Esophagus mucosa (tissue), 1 donor: ENCODE data around the gene SDK1. TPM values are rescaled to one million over a fixed set of nuclear protein-coding genes. Genes with fewer than 3 reads are reported as not detected.
"Not testable (repeated sequence)": the region's sequence is repeated elsewhere in the genome, so short reads cannot be mapped to it uniquely, and the experiment has no call there.

Source experiments
- ATAC-seq: fragments of 200-7000 bp; cut with Tn5 transposase; one replicate; pipeline ENCODE4 v1.9.1; 2020
- total RNA-seq: library from RNA; stranded (reverse); gene quantifications from one replicate; pipeline ENCODE4 v1.2.4, GENCODE V29; 2023
- donor health status: DM: yes; HTN: yes; CAD: no.

Gene SDK1
- total RNA-seq, 1 donor from 2014 or later, result 1.0 TPM

DNA sequence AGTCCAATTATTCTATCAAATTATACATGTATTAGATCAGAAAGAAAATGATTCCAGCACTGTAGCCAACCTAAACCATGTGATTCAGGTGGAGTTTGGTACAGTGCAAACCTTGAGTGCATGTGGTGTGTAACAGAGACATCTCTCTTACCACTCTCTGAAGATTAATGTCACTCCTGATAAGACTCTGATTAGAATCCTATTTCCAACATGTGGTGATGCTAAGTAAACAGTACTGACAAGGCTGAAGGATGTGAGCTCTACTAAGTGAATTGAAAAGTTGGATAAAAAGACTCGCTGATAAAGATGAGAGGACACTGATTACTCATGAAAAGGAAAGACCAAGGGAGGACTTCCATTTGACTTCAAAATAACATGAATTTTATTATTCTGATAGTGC lies 232.0 kb downstream of the SDK1 start:
- no peak for ATAC-seq

DNA sequence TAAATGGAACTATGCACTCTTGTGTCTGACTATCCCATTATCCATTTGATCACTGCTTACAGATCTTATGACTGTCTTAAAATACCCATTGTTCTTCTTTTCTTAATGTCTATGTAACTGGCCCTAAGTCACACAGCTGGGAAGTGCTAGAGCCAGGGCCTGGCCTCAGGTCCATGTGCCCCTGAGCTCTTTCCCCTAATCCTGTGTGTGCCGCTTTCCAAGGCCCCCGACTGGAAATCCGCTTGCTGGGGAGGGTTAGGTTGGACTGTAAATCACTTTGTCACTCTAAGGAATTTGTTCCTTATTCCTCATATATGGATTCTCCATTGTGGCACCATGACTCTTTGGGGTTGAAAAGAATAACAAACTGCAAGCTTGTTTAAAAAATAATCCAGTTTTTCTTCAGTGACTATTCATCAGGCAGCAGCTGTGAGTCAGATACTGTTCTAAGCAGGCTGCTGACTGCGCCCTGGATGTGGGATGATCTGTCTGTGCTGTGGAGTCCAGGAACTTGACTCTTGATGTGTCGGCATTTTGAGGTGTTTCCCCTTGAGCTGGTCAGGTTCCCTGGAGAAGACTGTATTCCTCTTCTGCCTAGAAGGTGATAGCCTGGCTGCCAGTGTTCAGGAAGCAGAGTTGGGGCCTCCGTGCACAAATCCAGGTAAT lies 236.3 kb downstream of the SDK1 start:
- peak; percentile 61 for ATAC-seq

DNA sequence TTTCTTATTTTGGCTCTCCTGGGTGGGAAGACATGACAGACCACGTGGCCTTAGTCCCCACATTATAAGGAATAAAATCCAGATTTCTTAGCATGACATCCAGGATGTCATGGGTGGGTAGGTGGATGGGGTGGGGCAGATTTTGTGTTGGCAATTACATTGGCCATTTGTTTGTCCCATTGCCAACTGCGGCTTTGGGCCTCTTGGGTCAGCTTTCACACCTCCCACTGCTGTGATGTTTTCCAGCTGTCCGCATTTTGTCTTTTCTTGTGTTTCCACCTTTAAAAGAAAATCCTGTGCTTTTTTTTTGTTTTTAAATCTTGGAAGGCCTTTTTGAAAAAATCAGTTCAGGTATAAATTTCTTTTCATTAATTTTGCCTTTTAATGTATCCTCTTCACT lies 237.0 kb downstream of the SDK1 start:
- ATAC-seq, result no peak

DNA sequence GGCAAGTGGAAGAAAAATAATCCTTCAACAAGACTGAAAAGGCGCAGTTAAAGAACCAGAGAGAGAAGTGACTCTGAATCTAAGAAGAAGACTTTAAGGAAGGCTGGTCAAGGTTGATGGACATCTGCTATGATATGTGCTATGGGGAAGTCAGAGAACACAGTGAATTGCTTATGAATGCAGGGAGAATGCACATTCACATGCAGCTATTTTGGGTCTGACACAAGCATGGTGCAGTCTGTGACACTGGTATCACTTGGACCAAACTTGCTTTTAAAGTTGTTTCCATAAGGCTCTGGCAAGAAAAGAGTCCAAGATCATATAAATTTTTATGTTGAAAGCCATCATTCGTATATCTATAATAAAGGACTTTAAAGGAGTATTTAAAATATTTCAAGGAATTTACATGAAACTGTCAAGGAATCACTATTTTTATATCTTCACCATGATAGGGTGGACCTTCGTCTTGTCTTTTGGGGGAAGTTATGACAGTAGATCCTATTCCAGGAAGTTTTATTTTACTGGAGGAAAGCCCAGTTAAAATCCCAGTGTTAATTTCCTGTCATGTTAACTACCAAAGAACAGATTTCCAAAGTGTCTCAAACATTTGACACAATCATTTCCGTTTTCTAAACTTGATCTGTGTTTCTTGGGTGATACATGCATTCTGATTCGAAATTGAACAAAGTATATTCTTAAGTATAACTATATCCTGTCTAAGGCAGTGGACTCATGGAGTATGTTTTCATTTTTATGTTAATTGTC lies 239.6 kb downstream of the SDK1 start:
- no peak for ATAC-seq

DNA sequence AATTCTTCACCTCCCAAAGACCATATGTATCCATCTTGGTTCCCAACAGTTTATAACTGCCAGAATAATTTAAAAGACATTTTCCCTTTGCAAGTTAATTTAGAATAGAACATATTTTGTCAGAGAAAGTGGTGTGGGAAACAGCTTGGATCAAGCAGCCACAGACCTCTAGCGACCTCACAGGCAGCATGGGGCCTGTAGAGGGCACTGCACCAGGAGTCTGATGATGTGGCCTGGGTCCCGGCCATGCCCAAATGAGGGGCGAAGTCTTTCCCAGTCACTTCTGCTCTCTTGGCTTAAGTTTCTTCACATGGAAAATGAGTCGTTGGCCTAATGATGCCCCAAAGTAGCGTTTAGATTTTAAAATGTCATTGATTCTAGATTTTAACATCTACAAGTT lies 243.2 kb downstream of the SDK1 start:
- no peak for ATAC-seq

DNA sequence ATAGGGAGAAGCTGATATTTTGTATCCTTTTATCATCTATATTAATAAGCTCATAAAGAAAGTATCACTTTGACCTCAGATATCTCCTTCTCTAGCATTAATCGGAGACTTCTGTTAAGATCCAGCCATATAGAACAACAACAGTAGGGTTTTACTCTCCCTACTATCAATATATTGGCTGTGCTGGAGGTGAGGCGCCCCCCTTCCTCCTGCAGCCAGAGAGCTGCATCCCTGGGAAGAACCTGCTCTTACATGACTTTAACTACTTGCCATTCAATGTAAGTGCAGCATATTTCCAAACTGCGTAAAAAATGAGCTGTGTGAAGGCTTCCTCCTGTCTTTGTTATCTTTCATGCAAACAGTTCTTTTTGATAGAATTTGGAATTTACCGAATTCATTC lies 247.8 kb downstream of the SDK1 start:
- no peak for ATAC-seq

DNA sequence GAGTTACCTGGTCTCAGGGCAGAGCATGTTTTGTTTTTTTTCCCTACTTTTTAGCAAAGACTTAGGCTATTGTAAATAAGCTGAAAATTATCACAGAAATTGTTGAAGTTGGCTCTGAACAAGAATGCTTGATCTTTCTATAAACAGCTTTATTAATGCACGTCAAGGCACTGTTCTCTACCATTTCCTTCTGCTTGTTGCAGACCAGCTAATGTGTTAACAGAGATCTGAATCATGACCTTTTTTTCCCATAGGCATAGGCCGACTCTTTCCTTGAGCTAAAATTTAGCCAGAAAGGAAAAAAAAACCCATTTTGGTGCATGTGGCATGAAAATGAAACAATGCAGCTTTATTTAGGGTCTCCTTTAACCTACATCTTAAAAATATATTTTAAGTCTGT lies 248.5 kb downstream of the SDK1 start:
- ATAC-seq, result no peak

DNA sequence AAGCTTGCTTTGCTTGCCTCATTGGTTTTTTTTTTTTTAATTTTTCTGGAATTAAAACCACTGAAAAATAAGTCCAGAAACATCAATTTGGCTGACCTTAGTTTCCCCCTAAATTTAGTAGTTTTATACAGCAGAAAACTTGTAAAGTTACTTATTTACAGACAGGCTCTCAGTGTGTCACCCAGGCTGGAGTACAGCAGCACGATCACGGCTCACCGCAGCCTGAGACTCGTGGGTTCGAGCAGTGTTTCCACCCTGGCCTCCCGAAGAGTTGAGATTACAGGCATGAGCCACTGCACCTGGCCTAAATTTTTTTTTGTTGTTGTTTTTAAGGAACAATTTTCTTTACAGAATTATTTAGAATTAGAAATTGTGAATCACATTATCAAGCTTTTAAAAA lies 250.5 kb downstream of the SDK1 start:
- no peak for ATAC-seq

DNA sequence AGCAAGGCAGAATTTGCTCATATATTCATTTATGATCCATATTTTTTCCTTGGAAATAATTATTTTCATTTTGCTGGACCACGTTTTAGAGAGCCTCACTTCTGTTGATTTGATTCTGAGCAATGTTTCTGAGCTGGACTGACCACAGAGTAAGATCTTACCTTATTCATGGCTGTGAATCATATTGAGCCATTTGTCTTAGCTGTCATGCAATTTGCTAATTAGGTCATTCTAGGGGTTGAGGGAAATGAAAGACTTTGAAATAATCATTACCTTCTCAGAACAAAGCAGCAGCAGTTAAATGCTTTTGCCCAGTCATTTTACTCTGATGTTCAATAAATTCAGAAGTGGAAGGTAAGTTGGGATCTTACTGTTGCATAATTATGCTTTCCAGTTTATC lies 251.4 kb downstream of the SDK1 start:
- ATAC-seq, result no peak

DNA sequence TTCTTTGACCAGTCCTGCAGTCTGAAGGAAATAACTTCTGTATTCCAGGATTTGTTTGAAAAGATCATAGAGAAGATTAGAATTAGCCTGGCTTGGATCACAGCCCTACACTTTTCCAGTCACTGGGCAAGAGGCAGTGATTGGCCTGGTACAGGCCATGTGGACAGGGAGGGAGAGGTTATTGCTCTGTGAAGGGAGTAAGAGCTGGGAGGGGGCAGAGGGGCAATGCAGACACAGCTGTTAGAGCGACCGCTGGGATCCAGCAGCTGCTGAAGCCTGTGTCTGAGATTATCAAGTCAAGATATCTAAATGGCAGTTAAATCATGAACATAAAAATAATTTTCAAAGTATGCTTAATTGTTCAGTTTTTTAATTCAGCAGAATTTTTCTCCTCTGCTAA lies 257.3 kb downstream of the SDK1 start:
- no peak for ATAC-seq

DNA sequence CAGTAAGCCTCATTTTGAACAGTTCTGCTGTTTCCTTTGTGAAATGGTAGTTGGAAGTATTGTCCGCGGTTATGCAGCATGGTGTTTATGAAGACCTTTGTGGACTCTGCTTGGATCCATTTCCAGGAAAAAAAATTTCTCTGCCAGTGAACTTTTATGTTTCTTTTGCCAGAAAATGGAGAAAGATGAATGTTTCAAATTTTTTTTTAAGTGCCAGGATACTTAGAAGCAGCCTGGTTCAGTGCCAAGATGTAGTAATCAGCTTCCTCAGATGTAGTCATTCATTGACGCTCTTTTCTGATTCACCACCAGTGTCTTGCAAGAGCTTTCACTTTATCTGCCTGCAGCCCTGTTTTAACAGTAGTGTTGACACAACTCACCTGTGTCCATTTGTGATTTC lies 258.2 kb downstream of the SDK1 start:
- peak; percentile 56 for ATAC-seq

DNA sequence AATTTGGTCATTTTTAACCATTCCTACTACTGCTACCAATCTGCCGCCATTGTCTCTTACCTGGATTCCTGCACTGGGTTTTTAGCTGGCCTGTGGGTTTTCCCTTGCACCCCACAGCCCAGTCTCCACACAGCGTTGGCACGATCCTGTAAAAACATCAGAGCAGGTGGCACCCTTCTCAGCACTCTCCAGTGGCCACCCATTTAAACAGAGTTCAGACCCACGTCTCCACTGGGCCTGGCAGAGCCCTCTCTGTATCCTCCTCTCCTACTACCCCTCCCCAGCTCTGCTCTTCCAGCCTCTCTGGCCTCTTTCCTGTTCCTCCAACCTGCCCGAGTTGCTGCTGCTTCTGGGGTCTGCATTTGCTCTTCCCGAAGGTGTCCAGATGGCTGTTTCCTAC lies 259.4 kb downstream of the SDK1 start:
- ATAC-seq, result no peak

DNA sequence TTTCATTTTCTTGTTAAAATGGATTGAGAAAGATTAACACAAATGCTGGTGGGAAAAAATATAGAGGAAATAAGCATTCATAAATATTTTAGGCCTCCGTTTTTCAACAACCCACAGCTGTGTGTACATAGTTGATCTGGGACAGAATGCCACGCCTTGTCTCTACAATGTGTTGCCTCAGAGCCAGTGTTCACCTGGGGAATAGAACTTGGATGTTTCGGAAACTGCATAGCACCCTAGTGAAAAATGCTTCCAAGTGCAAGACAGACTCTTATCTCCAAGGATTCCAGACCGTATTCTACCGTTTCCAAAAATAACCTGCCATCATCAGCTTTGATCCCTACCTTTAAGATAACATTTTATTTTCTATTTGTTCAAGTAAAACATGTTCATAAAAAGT lies 260.9 kb downstream of the SDK1 start:
- no peak for ATAC-seq

DNA sequence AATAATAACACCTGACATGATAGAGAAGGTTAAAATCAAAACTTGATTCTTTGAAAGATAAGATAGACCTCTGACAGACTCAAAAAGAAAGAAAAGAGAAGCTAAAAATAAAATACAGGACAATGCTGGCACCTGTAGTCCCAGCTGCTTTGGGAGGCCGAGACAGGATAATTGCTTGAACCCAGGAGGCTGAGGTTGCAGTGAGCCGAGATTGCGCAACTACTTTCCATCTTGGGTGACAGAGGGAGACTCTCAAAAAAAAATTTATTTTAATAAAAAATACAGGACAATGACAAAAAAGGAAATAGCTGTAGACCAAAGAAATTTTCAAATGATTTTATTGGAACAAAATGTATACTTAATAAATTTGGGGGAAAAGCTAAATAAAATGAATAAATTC lies 263.2 kb downstream of the SDK1 start:
- ATAC-seq, result no peak

DNA sequence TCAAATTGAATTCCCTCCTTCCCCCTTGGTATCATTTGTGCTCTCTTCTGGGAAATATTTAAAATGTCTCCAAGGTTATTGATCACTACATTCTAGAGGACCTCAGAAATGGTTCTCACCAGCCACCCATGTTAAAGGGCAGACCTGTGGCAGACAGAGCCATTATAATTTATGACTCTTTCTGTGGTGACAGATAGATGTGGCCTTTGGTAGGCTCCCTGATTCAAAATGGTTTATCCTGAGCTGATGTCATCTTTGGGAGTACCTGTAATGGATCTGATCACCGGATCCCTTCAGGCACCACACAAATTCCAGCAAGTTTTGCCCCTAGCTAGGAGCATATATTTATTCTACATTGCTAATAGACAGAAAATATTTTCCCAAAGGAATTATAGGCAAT lies 267.5 kb downstream of the SDK1 start:
- ATAC-seq, result no peak

DNA sequence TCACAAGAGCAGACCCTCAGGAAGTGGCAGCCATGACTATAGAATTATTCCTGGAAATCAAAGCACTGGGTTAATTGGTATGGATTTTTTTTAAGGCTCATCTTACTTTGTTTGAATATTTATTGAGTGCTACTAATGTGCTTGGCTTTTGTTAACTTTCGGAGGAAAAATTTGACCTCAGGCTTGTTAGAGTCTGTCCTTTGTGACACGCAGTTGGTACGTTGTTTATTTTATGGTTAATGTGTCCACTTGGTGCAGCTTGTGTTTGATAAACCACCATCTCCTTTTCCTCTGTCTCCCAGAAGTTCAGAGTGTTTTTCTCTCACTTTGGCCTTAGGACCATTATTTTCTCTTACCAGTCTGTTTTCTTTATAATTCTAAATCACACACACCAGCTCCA lies 268.6 kb downstream of the SDK1 start:
- ATAC-seq, result no peak

DNA sequence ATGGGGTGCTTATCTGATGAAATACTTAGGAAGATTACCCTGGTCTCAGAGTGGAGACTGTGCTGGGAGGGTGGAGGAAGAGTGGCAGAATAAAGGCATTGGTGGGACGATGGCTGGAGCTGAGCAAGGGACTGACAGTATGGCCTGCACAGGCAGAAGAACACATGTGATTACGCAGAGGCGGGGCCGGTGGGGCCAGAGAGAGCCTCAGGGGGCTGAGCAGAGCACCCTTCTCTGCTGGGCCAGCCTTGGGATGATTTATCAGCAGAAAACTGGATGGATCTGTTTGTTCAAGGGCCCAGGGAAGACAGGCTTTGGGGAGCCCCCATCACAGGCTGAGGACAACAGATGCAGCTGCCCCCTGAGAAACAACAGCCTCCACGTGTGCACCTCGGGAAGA lies 272.1 kb downstream of the SDK1 start:
- ATAC-seq, result no peak

DNA sequence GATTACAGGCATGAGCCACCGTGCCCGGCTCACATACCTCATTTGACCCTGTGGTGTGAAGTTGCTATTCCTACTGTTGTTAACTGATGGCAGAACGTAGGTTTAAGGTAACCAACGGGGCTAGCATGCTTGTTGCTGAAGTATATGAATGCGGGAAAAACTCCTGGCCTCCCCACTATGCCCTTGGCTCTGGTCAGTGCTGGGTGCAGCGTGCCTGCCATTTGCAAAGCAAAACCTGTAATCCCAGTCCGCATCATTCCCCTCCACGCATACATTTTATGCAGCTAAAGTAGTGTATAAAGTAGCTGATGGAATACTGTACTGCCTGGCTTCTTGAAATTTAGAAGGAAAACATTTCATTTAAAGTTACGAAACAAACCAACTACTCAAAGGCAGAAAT lies 273.3 kb downstream of the SDK1 start:
- no peak for ATAC-seq

DNA sequence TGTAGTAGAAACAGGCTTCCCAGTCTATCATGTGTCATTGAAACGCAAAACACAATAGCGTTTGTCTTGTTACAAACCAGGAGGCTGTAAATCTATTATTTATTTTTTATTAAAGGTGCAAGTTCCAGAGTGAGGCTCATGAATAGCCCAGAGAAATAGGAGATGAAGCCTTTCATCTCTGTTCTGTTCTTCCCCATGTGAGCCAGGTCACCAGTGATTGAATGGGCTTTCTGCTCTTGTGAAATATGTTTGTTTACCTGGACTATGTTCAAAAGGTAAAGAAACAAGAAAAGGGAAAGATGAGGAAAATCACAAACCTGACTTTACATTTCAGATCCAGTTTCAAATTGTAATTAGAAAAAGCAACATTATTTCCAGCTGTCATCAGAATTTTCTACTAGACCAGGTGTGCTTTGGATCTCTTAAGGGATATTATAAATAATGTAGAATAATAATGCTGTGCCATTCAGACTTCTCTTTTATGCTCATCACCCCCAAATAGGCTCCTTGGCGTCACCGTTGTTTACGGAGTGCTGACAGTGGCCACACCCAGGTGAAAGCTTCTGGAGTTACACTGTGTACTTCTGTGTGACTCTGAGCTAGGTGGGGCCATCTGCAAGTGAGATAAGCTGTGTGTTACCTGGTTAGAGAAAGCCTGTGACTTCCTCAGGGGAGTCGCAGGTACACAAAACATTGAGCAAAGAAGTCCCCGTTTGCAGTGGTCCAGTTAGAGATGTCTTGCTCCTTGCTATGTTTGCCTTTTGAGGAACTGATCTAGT lies 274.9 kb downstream of the SDK1 start:
- ATAC-seq, result no peak

DNA sequence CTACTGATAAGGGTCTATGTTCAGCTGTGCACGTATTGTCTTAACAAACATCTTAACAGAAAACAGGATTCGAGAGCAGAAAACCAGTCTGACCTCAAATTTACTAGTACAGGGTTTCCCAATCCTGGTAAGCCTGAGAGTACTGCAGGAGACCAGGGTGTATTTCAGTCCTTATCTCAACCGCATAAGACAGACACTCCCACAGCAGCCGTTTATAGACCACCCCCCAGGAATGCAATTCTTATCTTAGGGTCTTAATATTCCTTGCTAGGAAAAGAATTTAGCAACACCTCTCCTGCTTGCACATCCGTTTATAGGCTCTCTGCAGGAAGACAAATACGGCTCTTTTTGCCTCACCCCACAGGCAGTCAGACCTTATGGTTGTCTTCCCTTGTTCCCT lies 277.3 kb downstream of the SDK1 start:
- ATAC-seq, result no peak

DNA sequence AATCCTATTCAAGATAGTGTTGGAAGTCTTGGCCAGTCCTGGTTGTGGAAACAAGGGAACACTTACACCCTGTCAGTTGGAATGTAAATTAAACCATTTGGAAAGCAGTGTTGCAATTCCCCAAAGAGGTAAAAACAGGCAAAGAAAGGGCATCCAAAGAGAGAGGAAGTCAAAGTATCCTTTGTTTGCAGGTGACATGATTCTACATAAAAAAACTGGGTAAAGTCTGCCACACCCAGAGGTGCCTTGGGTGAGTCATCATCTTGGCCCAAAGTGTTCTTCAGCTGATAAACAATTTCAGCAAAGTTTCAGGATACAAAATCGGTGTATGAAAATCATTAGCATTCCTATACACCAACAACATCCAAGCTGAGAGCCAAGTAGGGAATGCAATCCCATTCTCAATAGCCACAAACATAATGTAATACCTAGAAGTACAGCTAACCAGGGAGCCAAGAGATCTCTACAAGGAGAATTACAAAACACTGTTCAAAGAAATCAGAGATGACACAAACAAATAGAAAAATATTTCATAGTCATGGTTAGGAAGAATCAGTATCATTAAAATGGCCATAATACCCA lies 278.7 kb downstream of the SDK1 start:
- ATAC-seq, result no peak

DNA sequence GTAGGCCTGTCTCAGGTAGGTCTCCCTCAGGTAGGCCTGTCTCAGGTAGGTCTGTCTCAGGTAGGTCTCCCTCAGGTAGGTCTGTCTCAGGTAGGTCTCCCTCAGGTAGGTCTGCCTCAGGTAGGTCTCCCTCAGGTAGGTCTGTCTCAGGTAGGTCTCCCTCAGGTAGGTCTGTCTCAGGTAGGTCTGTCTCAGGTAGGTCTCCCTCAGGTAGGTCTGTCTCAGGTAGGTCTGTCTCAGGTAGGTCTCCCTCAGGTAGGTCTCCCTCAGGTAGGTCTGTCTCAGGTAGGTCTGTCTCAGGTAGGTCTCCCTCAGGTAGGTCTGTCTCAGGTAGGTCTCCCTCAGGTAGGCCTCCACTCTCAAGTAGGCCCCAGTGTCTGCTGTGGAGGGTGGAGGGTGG lies 281.1 kb downstream of the SDK1 start:
- ATAC-seq, result not testable (repeated sequence)

DNA sequence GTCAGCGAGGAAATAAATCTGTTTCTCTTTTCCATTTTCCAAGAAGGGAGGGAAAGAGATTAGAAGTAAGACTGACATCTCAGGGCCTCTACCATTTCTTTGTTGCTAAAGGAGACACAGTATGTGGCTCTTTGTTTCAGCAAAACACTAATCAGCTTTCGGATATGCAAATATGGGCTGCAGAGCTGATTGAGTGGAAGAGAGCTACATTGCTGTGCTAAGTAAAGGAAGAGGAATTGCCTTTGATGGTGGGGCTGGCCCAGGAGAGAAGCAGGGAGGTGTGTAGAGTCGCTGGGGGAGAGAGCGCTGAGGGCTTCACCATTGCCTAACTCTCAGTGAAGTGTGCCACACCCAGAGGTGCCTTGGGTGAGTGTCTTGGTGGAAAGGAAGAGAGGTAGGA lies 284.8 kb downstream of the SDK1 start:
- ATAC-seq, result no peak

DNA sequence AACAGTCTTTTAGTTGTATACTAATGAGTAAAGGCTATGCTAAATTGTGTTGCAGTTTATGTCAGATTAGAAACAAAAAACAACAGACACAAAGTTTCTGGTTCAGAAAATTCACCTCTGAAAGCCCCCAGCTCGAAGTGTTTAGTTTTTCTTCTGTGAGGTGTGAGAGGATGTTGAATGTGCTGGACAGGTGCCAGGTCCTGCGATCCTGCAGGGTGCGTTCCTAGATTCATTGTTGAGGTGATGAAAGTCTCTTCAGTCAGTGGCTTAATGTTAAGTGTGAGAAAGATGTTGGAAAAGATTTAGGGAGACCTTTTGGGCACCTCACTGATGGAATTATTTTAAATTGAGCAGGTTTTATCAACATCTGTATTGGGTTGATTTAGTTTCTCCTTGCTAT lies 287.3 kb downstream of the SDK1 start:
- ATAC-seq, result no peak
